SK-N-SH (cell line): ENCODE measurements around the gene LATS2.

ENCODE experiments used
- CTCF ChIP-seq: fragments of 200-600 bp; sonication (generic); IDR thresholded peaks from 2 replicates; pipeline ENCODE4 v1.6.1; 2017; ENCODE audit warnings: antibody characterized with exemption, mild to moderate bottlenecking, moderate library complexity
- EZH2phosphoT487 ChIP-seq: fragments of 200-600 bp; sonication (generic); IDR thresholded peaks from 2 replicates; pipeline ENCODE4 v1.6.1; 2017; ENCODE audit warnings: low read depth, mixed run types, mild to moderate bottlenecking, antibody characterized with exemption, moderate library complexity, borderline replicate concordance
- FOSL2 ChIP-seq: IDR thresholded peaks from 2 replicates; pipeline ENCODE4 v1.4.0; 2012; ENCODE audit warnings: low read depth, mild to moderate bottlenecking, moderate library complexity, borderline replicate concordance
- POLR2AphosphoS5 ChIP-seq: IDR thresholded peaks from 2 replicates; pipeline ENCODE4 v1.6.1; 2012; ENCODE audit warnings: low read depth, low read length
- RFX5 ChIP-seq: IDR thresholded peaks from 2 replicates; pipeline ENCODE4 v1.6.1; 2012; ENCODE audit warnings: mild to moderate bottlenecking, improper control_type of control experiment, low read length
- SMC3 ChIP-seq: IDR thresholded peaks from 2 replicates; pipeline ENCODE4 v1.6.1; 2012; ENCODE audit warnings: low read depth, low read length, improper control_type of control experiment
- USF1 ChIP-seq: IDR thresholded peaks from 2 replicates; pipeline ENCODE4 v1.4.0; 2012; ENCODE audit warnings: low read depth, borderline replicate concordance
- YY1 ChIP-seq: IDR thresholded peaks from 2 replicates; pipeline ENCODE4 v1.4.0; 2012; ENCODE audit warnings: low read depth, mild to moderate bottlenecking
- TF ChIP-seq, protein P1 (sequence below): IDR thresholded peaks from 2 replicates; pipeline ENCODE4 v1.4.0; 2012; ENCODE audit warnings: low read depth
- TF ChIP-seq, protein P2 (sequence below): IDR thresholded peaks from 2 replicates; pipeline ENCODE4 v1.6.1; 2012; ENCODE audit warnings: mild to moderate bottlenecking, low read depth, low read length, moderate library complexity
- TF ChIP-seq, protein P3 (sequence below): fragments of 150-350 bp; IDR thresholded peaks from 2 replicates; pipeline ENCODE4 v1.6.1; 2017; ENCODE audit warnings: antibody characterized with exemption, low read length, low read depth, borderline replicate concordance

- TF ChIP-seq CTCF (no peak), YY1 (no peak), SMC3 (no peak), EZH2phosphoT487 (no peak), FOSL2 (no peak), USF1 (no peak), POLR2AphosphoS5 (no peak), RFX5 (no peak)
- TF ChIP-seq, protein P1, sequence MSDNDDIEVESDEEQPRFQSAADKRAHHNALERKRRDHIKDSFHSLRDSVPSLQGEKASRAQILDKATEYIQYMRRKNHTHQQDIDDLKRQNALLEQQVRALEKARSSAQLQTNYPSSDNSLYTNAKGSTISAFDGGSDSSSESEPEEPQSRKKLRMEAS = no peak
- TF ChIP-seq, protein P2, sequence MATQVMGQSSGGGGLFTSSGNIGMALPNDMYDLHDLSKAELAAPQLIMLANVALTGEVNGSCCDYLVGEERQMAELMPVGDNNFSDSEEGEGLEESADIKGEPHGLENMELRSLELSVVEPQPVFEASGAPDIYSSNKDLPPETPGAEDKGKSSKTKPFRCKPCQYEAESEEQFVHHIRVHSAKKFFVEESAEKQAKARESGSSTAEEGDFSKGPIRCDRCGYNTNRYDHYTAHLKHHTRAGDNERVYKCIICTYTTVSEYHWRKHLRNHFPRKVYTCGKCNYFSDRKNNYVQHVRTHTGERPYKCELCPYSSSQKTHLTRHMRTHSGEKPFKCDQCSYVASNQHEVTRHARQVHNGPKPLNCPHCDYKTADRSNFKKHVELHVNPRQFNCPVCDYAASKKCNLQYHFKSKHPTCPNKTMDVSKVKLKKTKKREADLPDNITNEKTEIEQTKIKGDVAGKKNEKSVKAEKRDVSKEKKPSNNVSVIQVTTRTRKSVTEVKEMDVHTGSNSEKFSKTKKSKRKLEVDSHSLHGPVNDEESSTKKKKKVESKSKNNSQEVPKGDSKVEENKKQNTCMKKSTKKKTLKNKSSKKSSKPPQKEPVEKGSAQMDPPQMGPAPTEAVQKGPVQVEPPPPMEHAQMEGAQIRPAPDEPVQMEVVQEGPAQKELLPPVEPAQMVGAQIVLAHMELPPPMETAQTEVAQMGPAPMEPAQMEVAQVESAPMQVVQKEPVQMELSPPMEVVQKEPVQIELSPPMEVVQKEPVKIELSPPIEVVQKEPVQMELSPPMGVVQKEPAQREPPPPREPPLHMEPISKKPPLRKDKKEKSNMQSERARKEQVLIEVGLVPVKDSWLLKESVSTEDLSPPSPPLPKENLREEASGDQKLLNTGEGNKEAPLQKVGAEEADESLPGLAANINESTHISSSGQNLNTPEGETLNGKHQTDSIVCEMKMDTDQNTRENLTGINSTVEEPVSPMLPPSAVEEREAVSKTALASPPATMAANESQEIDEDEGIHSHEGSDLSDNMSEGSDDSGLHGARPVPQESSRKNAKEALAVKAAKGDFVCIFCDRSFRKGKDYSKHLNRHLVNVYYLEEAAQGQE = no peak
- TF ChIP-seq, protein P3, sequence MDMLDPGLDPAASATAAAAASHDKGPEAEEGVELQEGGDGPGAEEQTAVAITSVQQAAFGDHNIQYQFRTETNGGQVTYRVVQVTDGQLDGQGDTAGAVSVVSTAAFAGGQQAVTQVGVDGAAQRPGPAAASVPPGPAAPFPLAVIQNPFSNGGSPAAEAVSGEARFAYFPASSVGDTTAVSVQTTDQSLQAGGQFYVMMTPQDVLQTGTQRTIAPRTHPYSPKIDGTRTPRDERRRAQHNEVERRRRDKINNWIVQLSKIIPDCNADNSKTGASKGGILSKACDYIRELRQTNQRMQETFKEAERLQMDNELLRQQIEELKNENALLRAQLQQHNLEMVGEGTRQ = no peak
Measured at GRCh38 chr13:21080593-21080891, 19.2 kb upstream of the LATS2 start.
